DOHH2 (cell line): Measurements from ENCODE around the gene SPTBN1.

ENCODE experiments used
- H3F3A ChIP-seq: fragments of 200-600 bp; sonication (generic), shearing (Covaris generic); 2 replicates; pipeline ENCODE4 v1.6.0; 2016; ENCODE audit warnings: antibody characterized with exemption, mild to moderate bottlenecking; ENCODE audit not compliant: control insufficient read depth, insufficient read depth
- H3K27ac ChIP-seq: fragments of 200-600 bp; sonication (generic); 2 replicates; pipeline ENCODE4 v1.5.1; 2014; ENCODE audit warnings: low read depth, mild to moderate bottlenecking, low read length, moderate library complexity
- H3K27me3 ChIP-seq: fragments of 200-600 bp; sonication (generic); 2 replicates; pipeline ENCODE4 v1.6.1; 2014; ENCODE audit warnings: mild to moderate bottlenecking, low read length, mixed read lengths; ENCODE audit not compliant: control insufficient read depth
- H3K36me3 ChIP-seq: fragments of 200-600 bp; sonication (generic); 2 replicates; pipeline ENCODE4 v1.6.1; 2014; ENCODE audit warnings: mild to moderate bottlenecking, low read length, moderate library complexity, mixed read lengths; ENCODE audit not compliant: control insufficient read depth
- H3K4me1 ChIP-seq: fragments of 200-600 bp; sonication (generic); 2 replicates; pipeline ENCODE4 v1.6.1; 2014; ENCODE audit warnings: mild to moderate bottlenecking, low read length, mixed read lengths; ENCODE audit not compliant: control insufficient read depth
- H3K4me2 ChIP-seq: fragments of 200-600 bp; sonication (generic); 2 replicates; pipeline ENCODE4 v1.6.0; 2014; ENCODE audit warnings: mild to moderate bottlenecking, low read length, moderate library complexity
- H3K4me3 ChIP-seq: fragments of 200-600 bp; sonication (generic); 2 replicates; pipeline ENCODE4 v1.5.1; 2014; ENCODE audit warnings: mild to moderate bottlenecking, low read length, mixed read lengths
- H3K79me2 ChIP-seq: fragments of 200-600 bp; sonication (generic); 2 replicates; pipeline ENCODE4 v1.6.1; 2014; ENCODE audit warnings: mild to moderate bottlenecking, low read length, mixed read lengths; ENCODE audit not compliant: control insufficient read depth
- H3K9me2 ChIP-seq: fragments of 200-600 bp; sonication (generic); replicated peaks from 2 replicates; pipeline ENCODE4 v1.6.1; 2014; ENCODE audit warnings: mild to moderate bottlenecking, low read length, mixed read lengths; ENCODE audit not compliant: control insufficient read depth
- H3K9me3 ChIP-seq: fragments of 200-600 bp; sonication (generic); 2 replicates; pipeline ENCODE4 v1.6.1; 2014; ENCODE audit warnings: antibody characterized with exemption, low read length, mixed read lengths; ENCODE audit not compliant: control insufficient read depth, insufficient read depth
- H4K20me1 ChIP-seq: fragments of 200-600 bp; sonication (generic); 2 replicates; pipeline ENCODE4 v1.6.0; 2014; ENCODE audit warnings: low read depth, mild to moderate bottlenecking, antibody characterized with exemption, low read length, moderate library complexity; ENCODE audit not compliant: control insufficient read depth, insufficient read depth
- CTCF ChIP-seq: fragments of 200-600 bp; sonication (generic); IDR thresholded peaks from one replicate; pipeline ENCODE4 v1.5.1; 2014; ENCODE audit warnings: antibody characterized with exemption, mild to moderate bottlenecking, low read depth, low read length; ENCODE audit not compliant: poor library complexity, severe bottlenecking
- EZH2phosphoT487 ChIP-seq: fragments of 200-600 bp; sonication (generic); IDR thresholded peaks from 2 replicates; pipeline ENCODE4 v1.6.1; 2017; ENCODE audit warnings: borderline replicate concordance, mild to moderate bottlenecking, antibody characterized with exemption, low read length, moderate library complexity, mixed read lengths

SPTBN1 gene

GRCh38 chr2:54651291-54651690, 195.2 kb downstream of the SPTBN1 start:
- TF ChIP-seq CTCF (no peak), EZH2phosphoT487 (no peak)
- H3K4me1 ChIP-seq, result no peaks in the 10 kb centered on the region
- H3K36me3 ChIP-seq, result no peaks in the 10 kb centered on the region
- H3F3A ChIP-seq, result no peaks in the 10 kb centered on the region
- no peaks in the 10 kb centered on the region for H3K79me2 ChIP-seq
- no peaks in the 10 kb centered on the region for H3K9me2 ChIP-seq
- no peaks in the 10 kb centered on the region for H3K9me3 ChIP-seq
- no peak overlapping the region for H3K27ac ChIP-seq
- no peak overlapping the region for H3K4me3 ChIP-seq
- H3K27me3 ChIP-seq, result no peaks in the 10 kb centered on the region
- H3K4me2 ChIP-seq, result no peak overlapping the region
- no peaks in the 10 kb centered on the region for H4K20me1 ChIP-seq

GRCh38 chr2:54652540-54652939, 196.4 kb downstream of the SPTBN1 start:
- TF ChIP-seq CTCF (no peak), EZH2phosphoT487 (no peak)
- no peaks in the 10 kb centered on the region for H3K36me3 ChIP-seq
- no peaks in the 10 kb centered on the region for H3K4me1 ChIP-seq
- no peaks in the 10 kb centered on the region for H3F3A ChIP-seq
- no peak overlapping the region for H3K27ac ChIP-seq
- H3K4me2 ChIP-seq, result no peak overlapping the region
- no peak overlapping the region for H3K4me3 ChIP-seq
- H3K79me2 ChIP-seq, result no peaks in the 10 kb centered on the region
- no peaks in the 10 kb centered on the region for H3K9me2 ChIP-seq
- H4K20me1 ChIP-seq, result no peaks in the 10 kb centered on the region
- no peaks in the 10 kb centered on the region for H3K27me3 ChIP-seq
- H3K9me3 ChIP-seq, result no peaks in the 10 kb centered on the region

- H3K9me2 ChIP-seq, result no peaks in the 10 kb centered on the region
- no peaks in the 10 kb centered on the region for H4K20me1 ChIP-seq
- no peaks in the 10 kb centered on the region for H3F3A ChIP-seq
- no peak overlapping the region for H3K27ac ChIP-seq
- no peak overlapping the region for H3K4me3 ChIP-seq
- no peak overlapping the region for H3K4me2 ChIP-seq
- H3K36me3 ChIP-seq, result no peaks in the 10 kb centered on the region
- no peaks in the 10 kb centered on the region for H3K79me2 ChIP-seq
- no peaks in the 10 kb centered on the region for H3K4me1 ChIP-seq
- no peak for TF ChIP-seq EZH2phosphoT487
- H3K9me3 ChIP-seq, result no peaks in the 10 kb centered on the region
- H3K27me3 ChIP-seq, result no peaks in the 10 kb centered on the region
These were observed 197.6 kb downstream of the SPTBN1 start for GRCh38 chr2:54653572-54654204.

- TF ChIP-seq EZH2phosphoT487 (no peak), CTCF (no peak)
These were observed 199.1 kb downstream of the SPTBN1 start for GRCh38 chr2:54655046-54655809.

More at GRCh38 chr2:54655046-54655809, 199.1 kb downstream of the SPTBN1 start:
- Histone ChIP-seq H3K36me3 (no peaks in the 10 kb centered on the region), H3K4me1 (no peaks in the 10 kb centered on the region), H3K9me3 (no peaks in the 10 kb centered on the region), H4K20me1 (no peaks in the 10 kb centered on the region), H3K4me3 (no peak overlapping the region), H3K27me3 (no peaks in the 10 kb centered on the region), H3F3A (no peaks in the 10 kb centered on the region), H3K9me2 (no peaks in the 10 kb centered on the region), H3K27ac (no peak overlapping the region), H3K79me2 (no peaks in the 10 kb centered on the region), H3K4me2 (no peak overlapping the region)
